ENCODE data around the gene RAB11A. TPM values are rescaled to one million over a fixed set of nuclear protein-coding genes. Genes with fewer than 3 reads are reported as not detected.

Gene RAB11A
- total RNA-seq, 2 donors from 2014 or later = 176 to 182 TPM

DNA sequence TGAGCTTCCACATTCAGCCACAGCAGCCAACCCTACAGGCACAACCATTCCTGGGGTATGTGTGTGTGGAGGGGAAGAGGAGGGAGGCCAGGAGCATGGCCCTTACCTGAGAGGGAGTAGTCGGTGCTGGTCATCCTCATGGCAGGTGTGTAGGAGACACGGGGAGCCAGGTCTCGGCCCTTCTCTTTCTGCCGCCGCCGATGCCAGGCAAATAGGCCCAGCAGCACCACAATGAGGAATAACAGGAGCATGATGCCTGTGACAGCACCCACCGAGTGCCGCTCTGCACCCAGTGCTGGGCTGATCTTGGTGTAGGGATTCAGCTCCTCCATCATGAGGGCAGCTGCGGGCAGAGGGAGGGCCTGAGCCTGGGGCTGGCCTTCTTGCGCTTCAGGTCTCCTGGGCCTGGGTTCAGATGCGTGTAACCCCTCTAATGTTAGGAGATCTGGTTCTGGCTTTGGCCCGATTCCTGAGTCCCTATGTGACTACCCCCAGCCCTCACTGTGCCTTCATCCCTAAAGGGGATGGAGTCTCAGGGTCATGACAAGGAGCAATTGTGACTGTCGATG, 44.4 kb downstream of the RAB11A start:
- DNase-seq (ENCODE audit: low spot score) = no peak
- intact Hi-C loops (cut with DNase I) = no loop called here

DNA sequence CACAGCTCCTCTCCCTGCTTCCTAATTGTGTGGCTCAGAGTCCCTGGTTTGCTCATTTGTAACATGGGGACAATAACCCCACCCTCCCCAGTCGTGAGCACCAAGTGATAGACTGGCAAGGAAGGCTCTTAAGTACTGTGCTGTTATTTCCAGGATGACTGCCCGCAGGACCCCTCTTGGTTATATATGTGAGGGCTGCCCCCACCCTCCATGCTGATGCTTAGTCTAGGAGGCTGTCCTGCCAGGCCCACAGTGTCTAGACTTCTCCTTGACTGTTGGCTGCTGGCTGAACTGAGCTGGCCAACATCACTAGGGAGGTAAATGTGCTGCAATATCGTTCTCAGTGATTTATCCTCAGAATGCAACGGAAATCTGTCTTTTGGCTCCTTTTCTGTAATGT, 45.1 kb downstream of the RAB11A start:
- DNase-seq (ENCODE audit: low spot score) = no peak
- intact Hi-C loops (cut with DNase I) = no loop called here

DNA sequence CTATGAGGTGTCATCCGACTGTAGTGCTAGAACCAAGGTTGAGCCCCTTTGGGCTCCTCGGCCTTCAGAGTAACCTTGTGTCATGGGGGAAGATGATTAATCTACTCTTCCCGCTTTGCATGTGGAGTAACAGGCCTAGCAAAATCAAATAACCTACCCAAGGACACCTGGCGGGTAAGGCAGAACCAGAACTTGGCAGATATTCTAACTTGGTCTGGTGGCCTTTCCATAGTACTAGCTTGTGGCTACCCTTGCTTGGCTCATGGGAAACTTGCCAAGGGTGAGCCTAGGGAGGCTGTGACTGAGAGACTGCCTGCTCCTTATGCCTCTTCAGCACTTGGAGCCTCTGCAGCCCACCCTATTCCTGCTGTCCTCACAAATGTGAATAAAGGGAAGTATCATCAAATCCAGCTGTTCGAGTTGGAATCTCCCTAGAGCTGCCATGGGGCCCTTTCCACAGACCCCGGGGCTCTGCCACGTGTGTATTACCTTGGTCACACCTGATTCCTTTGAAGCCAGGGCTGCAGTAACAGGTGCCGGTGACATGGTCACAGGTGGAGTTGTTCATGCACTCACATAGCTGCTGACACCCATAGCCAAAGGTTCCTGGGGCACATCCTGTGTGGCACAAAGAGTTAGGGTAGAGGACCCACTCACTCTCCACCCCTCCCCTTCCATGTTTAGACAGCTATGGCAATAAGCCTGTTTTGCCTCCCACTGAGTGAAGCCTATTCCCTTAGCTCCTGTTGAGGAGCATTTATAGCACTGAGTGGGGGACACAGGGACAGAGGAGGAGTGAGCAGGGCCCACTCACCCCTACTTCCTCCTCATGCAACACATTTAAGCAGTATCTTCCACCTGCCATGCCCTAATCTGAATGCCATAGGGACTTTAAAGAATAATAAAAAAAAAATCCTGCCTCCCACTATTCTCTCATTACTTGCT, 46.0 kb downstream of the RAB11A start:
- DNase-seq (ENCODE audit: low spot score) = no peak
- intact Hi-C loops (cut with DNase I) = no loop called here

DNA sequence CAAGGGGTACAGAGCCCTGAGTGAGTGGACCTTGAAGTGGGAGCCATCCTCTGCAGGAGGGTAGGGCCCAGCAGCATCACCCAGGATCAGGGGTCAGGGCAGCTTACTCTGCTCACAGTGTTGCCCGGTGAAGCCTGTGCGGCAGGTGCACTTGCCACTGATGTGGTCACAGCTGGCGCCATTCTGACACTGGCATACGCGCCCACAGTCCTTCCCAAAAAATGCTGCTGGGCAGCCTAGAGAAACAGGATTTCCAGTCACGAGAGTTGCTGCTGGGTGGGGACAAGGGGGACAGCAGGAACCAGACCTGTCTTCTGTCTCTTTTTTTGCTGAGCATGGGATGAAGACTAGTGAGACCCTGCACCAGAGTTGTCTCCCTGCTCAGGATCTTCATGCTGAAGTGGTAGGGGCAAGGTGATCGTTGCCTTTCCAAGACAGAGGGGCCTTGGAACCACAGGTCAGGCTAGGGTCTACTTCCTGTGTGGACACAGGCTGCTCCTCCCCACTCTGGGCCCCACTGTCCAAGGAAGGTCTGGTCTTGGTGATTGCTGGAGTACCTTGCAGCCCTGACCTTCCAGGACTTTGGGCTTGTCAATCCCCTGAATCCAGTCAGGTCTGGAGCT, 46.9 kb downstream of the RAB11A start:
- no peak for DNase-seq (ENCODE audit: low spot score)
- intact Hi-C loops (cut with DNase I) = no loop called here

GRCh38 chr15:65916664-65917406, 47.5 kb downstream of the RAB11A start:
- intact Hi-C loops (cut with DNase I) = no loop called here

DNA sequence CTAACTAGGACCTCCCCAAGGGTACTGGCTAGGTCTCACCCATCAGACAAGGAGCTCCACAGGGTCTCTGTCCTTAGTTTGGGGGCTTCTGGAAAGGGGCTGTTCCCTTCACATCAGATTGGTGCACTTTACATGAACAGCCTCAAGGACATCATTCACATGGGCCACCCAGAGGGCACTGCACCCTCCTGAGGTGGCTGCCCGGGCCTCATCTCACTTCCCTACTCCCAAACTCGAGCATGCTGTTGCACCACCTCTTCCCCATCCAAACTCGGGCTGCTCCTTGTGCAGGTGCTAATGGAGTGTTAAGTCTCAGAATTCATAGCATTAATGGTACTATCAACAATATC, 48.1 kb downstream of the RAB11A start:
- intact Hi-C loops (cut with DNase I) = no loop called here

More at GRCh38 chr15:65916664-65917406, 47.5 kb downstream of the RAB11A start:
- DNase-seq (ENCODE audit: low spot score) = peak; percentile 86

GRCh38 chr15:65917936-65918335, 48.6 kb downstream of the RAB11A start:
- intact Hi-C loops (cut with DNase I) = no loop called here
- DNase-seq (ENCODE audit: low spot score) = no peak

More for the DNA sequence above, 48.1 kb downstream of the RAB11A start:
- no peak for DNase-seq (ENCODE audit: low spot score)

DNA sequence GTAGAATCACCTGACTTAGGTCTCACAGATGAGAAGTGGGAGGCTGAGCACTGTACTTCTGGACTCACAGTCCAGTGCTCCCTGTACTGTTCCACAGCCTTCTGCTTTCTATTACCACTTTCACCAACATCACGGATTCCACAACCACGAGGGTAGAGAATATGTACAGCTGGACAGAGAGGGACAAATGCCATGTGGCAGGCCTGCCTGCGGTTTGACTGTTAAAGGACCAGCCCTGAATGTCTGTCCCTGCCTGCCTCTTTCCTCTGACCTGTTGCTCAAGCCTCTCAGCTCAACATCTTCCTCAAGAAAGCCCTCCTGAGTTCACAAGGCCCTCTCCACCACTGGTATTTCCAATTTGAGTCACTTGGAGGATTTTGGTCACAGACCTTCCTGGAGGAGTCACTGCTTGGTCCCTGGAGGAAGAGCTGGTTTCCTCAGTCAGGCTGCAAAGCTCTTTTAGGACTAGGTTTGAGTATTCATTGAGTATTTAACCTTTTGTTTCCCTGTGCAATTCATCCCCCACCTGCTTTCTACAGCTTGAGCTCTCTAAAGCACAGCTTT, 49.1 kb downstream of the RAB11A start:
- DNase-seq (ENCODE audit: low spot score) = no peak
- intact Hi-C loops (cut with DNase I) = no loop called here

DNA sequence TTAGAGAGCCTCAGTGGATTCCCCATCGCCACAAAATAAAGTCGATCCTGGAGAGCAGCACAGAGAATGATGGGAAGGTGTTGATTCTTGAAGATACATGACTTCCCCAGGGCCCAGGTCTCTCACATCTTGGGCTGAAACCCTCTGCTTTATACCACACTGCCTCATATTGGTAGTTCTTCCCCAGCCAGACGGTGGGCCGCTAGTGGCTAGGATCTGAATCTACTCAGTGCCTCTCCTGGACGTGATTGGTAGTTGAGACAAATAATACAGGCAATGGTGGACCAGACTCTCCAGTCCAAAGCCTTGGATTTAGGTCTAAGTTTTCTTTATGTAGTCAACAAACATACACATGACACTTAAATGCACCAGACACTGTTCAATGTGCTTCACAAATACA, 49.7 kb downstream of the RAB11A start:
- DNase-seq (ENCODE audit: low spot score) = no peak
- intact Hi-C loops (cut with DNase I) = no loop called here

- intact Hi-C loops (cut with DNase I) = no loop called here
- no peak for DNase-seq (ENCODE audit: low spot score)
Observed at GRCh38 chr15:65919353-65919752, 50.1 kb downstream of the RAB11A start.

GRCh38 chr15:65920121-65920520, 50.8 kb downstream of the RAB11A start:
- intact Hi-C loops (cut with DNase I) = no loop called here
- no peak for DNase-seq (ENCODE audit: low spot score)

- DNase-seq (ENCODE audit: low spot score) = no peak
Observed at GRCh38 chr15:65920825-65921309, 51.6 kb downstream of the RAB11A start.

GRCh38 chr15:65921780-65922179, 52.5 kb downstream of the RAB11A start:
- no peak for DNase-seq (ENCODE audit: low spot score)
- intact Hi-C loops (cut with DNase I) = no loop called here

More at GRCh38 chr15:65920825-65921309, 51.6 kb downstream of the RAB11A start:
- intact Hi-C loops (cut with DNase I) = no loop called here

DNA sequence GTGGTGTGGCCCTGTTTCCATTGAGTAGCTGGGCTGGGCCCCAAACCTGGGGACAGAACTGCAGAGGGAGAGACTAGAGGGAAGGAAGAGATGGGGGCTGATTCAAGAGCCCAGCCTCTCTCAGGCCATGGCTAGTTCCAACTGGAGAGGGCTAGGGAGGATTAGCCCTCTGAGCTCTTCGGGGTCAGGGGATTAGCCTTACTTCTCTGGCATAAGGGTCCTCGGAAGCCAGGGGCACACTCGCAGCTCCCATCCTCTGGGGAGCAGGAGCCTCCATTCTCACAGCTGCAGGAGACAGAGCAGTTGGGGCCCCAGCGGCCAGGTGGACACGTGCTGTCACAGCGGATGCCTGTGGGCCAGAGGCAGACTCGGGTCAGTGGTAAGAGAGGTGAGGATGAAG, 53.3 kb downstream of the RAB11A start:
- DNase-seq (ENCODE audit: low spot score) = no peak
- intact Hi-C loops (cut with DNase I) = no loop called here

DNA sequence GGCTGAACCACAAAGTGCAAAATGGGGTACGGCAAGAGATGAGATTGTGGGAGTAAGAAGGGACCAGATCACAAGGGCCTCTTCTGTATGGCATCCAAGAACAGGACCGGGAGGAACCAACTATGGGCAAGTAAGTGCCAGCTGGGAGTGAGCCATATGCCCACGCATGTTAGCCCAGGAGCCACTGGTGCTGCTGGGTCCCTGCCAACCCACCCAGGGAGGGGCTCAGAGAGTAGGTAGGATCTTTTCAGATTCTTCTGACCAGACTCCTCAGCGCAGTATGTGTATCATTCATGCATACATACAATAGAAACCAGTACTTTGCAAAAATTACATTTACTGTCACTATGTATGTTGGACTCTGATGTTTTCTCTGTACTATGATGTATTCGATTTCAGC, 54.0 kb downstream of the RAB11A start:
- no peak for DNase-seq (ENCODE audit: low spot score)
- intact Hi-C loops (cut with DNase I) = no loop called here

DNA sequence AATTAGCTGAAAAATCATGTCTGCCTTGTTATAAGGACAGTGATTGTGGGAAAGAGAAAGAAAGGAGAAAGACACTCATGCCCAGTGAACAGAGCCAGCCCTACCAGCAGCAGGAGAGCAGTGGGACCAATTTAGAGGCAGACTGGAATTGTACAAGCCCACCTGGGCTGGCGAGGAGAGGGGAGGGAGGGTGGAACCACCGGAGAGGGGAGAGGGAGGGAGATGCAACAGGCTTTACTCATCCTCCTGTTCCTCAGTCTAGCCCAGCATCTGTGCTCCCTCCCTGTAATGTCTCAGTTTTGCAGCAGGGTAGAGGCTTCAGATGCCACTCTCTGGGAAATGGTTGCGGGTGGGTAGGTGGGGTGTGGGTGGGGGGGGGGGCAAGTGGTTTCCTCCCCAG, 54.7 kb downstream of the RAB11A start:
- intact Hi-C loops (cut with DNase I) = no loop called here
- DNase-seq (ENCODE audit: low spot score) = no peak

- intact Hi-C loops (cut with DNase I) = no loop called here
- DNase-seq (ENCODE audit: low spot score) = no peak
Observed at GRCh38 chr15:65925338-65925737, 56.0 kb downstream of the RAB11A start.

GRCh38 chr15:65926459-65926858, 57.2 kb downstream of the RAB11A start:
- intact Hi-C loops (cut with DNase I) = no loop called here
- no peak for DNase-seq (ENCODE audit: low spot score)

- no peak for DNase-seq (ENCODE audit: low spot score)
- intact Hi-C loops (cut with DNase I) = no loop called here
Observed at GRCh38 chr15:65926899-65927298, 57.6 kb downstream of the RAB11A start.

All from posterior vena cava (tissue), 2 donors.